Ishikawa (cell line): Measurements from ENCODE around the gene DDX47.

Experiments used
- CEBPB ChIP-seq: IDR thresholded peaks from 2 replicates; pipeline ENCODE4 v1.6.1; 2012
- CREB1 ChIP-seq: IDR thresholded peaks from 2 replicates; pipeline ENCODE4 v1.6.1; 2012; ENCODE audit warnings: low read depth
- EGR1 ChIP-seq: IDR thresholded peaks from 2 replicates; pipeline ENCODE4 v1.6.1; 2012
- EP300 ChIP-seq: IDR thresholded peaks from 2 replicates; pipeline ENCODE4 v1.6.1; 2012; ENCODE audit warnings: borderline replicate concordance
- FOXM1 ChIP-seq: IDR thresholded peaks from 2 replicates; pipeline ENCODE4 v1.6.1; 2012; ENCODE audit warnings: low read depth, borderline replicate concordance
- MAX ChIP-seq: IDR thresholded peaks from 2 replicates; pipeline ENCODE4 v1.6.1; 2012
- NFIC ChIP-seq: IDR thresholded peaks from 2 replicates; pipeline ENCODE4 v1.6.1; 2012
- RAD21 ChIP-seq: IDR thresholded peaks from 2 replicates; pipeline ENCODE4 v1.6.1; 2012; ENCODE audit warnings: low read depth
- REST ChIP-seq: IDR thresholded peaks from 2 replicates; pipeline ENCODE4 v1.6.1; 2012; ENCODE audit warnings: low read depth, mild to moderate bottlenecking
- TAF1 ChIP-seq: IDR thresholded peaks from 2 replicates; pipeline ENCODE4 v1.6.1; 2012; ENCODE audit warnings: low read depth, mild to moderate bottlenecking
- TCF12 ChIP-seq: IDR thresholded peaks from 2 replicates; pipeline ENCODE4 v1.6.1; 2012; ENCODE audit warnings: low read depth
- TEAD4 ChIP-seq: IDR thresholded peaks from 2 replicates; pipeline ENCODE4 v1.6.1; 2012
- USF1 ChIP-seq: IDR thresholded peaks from 2 replicates; pipeline ENCODE4 v1.6.1; 2012
- YY1 ChIP-seq: IDR thresholded peaks from 2 replicates; pipeline ENCODE4 v1.6.1; 2012; ENCODE audit warnings: low read depth
- ZBTB7A ChIP-seq: IDR thresholded peaks from 2 replicates; pipeline ENCODE4 v1.6.1; 2012; ENCODE audit warnings: low read depth

The DDX47 gene

GRCh38 chr12:12794686-12795085, 18.5 kb upstream of the DDX47 start:
- TF ChIP-seq TEAD4, result no peak
- no peak for TF ChIP-seq REST
- TF ChIP-seq TAF1, result no peak
- no peak for TF ChIP-seq NFIC
- no peak for TF ChIP-seq YY1
- no peak for TF ChIP-seq TCF12
- TF ChIP-seq CEBPB, result no peak
- TF ChIP-seq EP300, result no peak
- TF ChIP-seq RAD21, result no peak
- TF ChIP-seq FOXM1, result no peak
- TF ChIP-seq CREB1, result no peak
- TF ChIP-seq EGR1, result no peak
- TF ChIP-seq USF1, result no peak

GRCh38 chr12:12796171-12796570, 17.0 kb upstream of the DDX47 start:
- TF ChIP-seq TAF1 (no peak), TEAD4 (no peak), FOXM1 (no peak), ZBTB7A (no peak), EP300 (no peak), TCF12 (no peak), USF1 (no peak), CEBPB (no peak), YY1 (no peak), NFIC (no peak), EGR1 (no peak), RAD21 (no peak)

- TF ChIP-seq CEBPB (no peak), NFIC (no peak), TEAD4 (no peak), TAF1 (no peak)
Measured at GRCh38 chr12:12796928-12797793, 16.0 kb upstream of the DDX47 start.

GRCh38 chr12:12797794-12798152, 15.4 kb upstream of the DDX47 start:
- TF ChIP-seq RAD21, result no peak
- no peak for TF ChIP-seq MAX

GRCh38 chr12:12798480-12798879, 14.7 kb upstream of the DDX47 start:
- TF ChIP-seq TCF12 (no peak), CREB1 (no peak), RAD21 (no peak), YY1 (no peak), TAF1 (no peak), REST (no peak), MAX (no peak), EGR1 (no peak), USF1 (no peak), FOXM1 (no peak), EP300 (no peak), NFIC (no peak), ZBTB7A (no peak), CEBPB (no peak), TEAD4 (no peak)
